IPS DF 6.9 (cell line): ENCODE measurements around the gene CTXN3.

Experiments
- DNase-seq: peaks from one replicate; pipeline ENCODE4 v3.0.0-alpha.2; 2013; ENCODE audit warnings: low read depth, low spot score
- H3K27ac ChIP-seq: one replicate; pipeline ENCODE4 v1.5.1; 2013; ENCODE audit warnings: low read length, control low read depth
- H3K27me3 ChIP-seq: 2 replicates; pipeline ENCODE4 v1.6.1; 2013; ENCODE audit warnings: mild to moderate bottlenecking, low read length; ENCODE audit not compliant: control insufficient read depth, insufficient read depth
- H3K36me3 ChIP-seq: 2 replicates; pipeline ENCODE4 v1.6.1; 2013; ENCODE audit warnings: low read length; ENCODE audit not compliant: control insufficient read depth, insufficient read depth
- H3K4me1 ChIP-seq: 2 replicates; pipeline ENCODE4 v1.6.1; 2013; ENCODE audit warnings: low read length; ENCODE audit not compliant: control insufficient read depth, insufficient read depth
- H3K4me3 ChIP-seq: 2 replicates; pipeline ENCODE4 v1.5.1; 2013; ENCODE audit warnings: mild to moderate bottlenecking, low read length
- H3K9me3 ChIP-seq: 2 replicates; pipeline ENCODE4 v1.6.1; 2013; ENCODE audit warnings: low read length, inconsistent platforms; ENCODE audit not compliant: control insufficient read depth, insufficient read depth
- WGBS: extraction: QIAGEN DNeasy Blood & Tissue Kit; methylation state at CpG from one replicate; pipeline ENCODE4 v1.1.7; 2013; ENCODE audit warnings: mixed read lengths, missing lambda C conversion rate; ENCODE audit not compliant: insufficient read length, insufficient coverage; 5-methylcytosine and 5-hydroxymethylcytosine counted together

The CTXN3 gene

DNA sequence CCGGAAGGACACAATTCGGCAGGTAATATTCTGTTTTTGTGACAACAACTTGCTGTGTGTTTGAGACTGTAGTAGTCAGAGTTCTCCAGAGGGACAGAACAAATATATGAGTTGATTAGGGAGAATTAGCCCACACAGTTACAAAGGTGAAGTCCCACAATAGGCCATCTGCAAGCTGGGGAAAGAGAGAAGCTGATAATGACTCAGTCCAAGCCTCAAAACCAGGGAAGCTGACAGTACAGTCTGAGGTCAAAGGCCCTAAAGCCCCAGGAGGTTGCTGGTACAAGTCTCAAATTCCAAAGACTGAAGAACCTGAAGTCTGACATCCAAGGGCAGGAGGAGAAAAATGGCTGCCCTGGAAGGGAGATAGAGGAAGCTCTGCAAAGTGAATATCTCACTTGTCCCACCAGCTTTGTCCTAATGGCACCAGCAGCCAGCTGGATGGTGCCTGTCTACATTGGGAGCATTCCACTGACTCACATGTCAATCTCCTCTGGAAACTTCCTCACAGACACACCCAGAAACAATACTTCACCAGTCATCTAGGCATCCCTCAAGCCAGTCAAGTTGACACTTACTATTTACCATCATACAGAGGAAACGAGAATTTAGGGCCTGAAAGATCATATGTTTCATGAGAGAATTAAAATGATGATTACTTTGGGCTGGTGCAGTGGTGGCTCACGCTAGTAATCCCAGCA lies 36.3 kb upstream of the CTXN3 start:
- WGBS = no CpG with 5 or more reads among the region's 4 CpGs
- no peak for DNase-seq
- Histone ChIP-seq H3K9me3 (no peaks in the 10 kb centered on the region), H3K4me1 (no peaks in the 10 kb centered on the region), H3K27me3 (no peaks in the 10 kb centered on the region), H3K4me3 (no peak overlapping the region), H3K27ac (no peak overlapping the region), H3K36me3 (no peaks in the 10 kb centered on the region)

DNA sequence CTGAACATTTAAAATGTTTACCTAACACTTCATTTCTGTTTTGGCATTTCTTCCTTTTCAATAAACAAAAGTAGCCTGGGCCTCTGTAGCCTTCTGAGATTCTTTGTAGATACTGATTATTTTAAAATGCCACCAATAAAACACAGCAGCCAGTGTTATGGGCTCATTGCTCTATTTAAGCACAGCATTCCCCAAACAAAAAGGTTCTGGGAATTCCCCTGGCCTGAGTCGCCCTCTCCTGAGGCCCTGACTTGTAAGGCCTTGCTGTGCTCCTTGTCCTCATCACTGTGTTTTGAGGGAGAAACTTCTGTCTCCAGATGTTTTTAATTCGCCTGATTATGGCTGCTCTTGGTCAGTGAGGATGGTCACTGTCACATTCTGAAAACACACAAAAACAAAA lies 33.0 kb upstream of the CTXN3 start:
- WGBS = no CpG with 5 or more reads among the region's 2 CpGs
- DNase-seq = no peak
- Histone ChIP-seq H3K4me1 (no peaks in the 10 kb centered on the region), H3K36me3 (no peaks in the 10 kb centered on the region), H3K4me3 (no peak overlapping the region), H3K27ac (no peak overlapping the region), H3K27me3 (no peaks in the 10 kb centered on the region), H3K9me3 (no peaks in the 10 kb centered on the region)

DNA sequence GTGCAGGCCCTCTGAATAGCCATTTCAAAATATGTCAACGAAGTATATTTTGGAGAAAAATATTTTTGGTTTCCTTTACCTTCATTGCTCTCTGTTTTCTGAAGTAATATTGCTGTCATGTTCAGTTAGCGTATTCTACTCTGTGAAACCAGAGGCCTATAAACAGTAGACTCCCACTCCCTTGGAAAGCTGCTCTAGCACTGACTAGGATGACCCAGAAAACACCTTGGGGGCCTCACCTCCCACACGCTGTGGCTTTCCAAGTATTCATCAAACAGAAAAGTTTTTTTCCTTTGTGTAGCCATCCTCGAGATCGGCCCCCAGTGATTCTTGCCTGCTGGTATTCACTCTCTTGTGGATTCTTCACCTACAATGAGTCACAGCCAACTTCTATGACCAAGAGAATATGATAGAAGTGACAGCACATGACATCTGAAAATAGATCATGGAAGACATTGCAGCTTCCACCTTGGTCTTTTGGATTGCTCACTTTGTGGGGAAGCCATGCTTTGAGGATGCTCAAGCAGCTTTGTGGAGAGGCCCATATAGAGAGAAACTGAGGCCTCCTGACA lies 28.9 kb upstream of the CTXN3 start:
- no peaks in the 10 kb centered on the region for H3K4me1 ChIP-seq
- H3K36me3 ChIP-seq = no peaks in the 10 kb centered on the region
- H3K27ac ChIP-seq = no peak overlapping the region
- no peak for DNase-seq
- no CpG with 5 or more reads among the region's 5 CpGs for WGBS
- H3K27me3 ChIP-seq = no peaks in the 10 kb centered on the region
- no peak overlapping the region for H3K4me3 ChIP-seq
- H3K9me3 ChIP-seq = no peaks in the 10 kb centered on the region

DNA sequence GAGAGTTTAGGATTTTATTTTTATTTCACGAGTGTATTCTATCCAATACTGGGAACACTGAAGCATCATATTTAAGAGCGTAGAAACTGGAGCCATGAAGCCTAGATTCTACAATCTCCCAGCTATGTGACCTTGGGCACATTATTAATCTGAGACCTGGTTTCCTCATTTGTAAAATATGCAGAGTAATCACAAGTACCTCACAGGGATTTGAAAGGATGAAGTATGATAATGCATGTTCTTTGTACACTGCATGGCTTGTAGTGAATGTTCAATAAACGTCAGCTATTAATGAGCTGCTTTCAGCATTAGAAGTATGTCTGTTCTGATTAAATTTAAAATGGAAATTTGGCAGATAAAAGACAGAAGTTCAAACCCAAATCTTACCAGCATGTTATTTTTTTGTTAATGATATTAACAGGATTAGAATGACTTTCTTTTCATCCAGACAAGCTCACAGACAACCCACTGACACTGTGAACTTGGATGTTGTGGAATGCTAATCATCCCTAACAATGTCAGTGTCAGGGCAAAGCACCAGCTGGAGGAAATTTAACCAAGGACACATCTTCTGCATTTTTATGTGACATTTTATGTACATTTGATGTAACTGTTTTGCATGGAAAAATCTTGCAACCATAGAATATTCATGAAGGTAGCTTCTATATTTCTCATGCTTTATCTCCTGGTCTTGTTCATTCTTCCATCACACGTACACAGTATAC lies 27.1 kb upstream of the CTXN3 start:
- no peak overlapping the region for H3K27ac ChIP-seq
- no peaks in the 10 kb centered on the region for H3K9me3 ChIP-seq
- H3K36me3 ChIP-seq = no peaks in the 10 kb centered on the region
- H3K27me3 ChIP-seq = no peaks in the 10 kb centered on the region
- no peak overlapping the region for H3K4me3 ChIP-seq
- no peak for DNase-seq
- WGBS = no CpG with 5 or more reads among the region's 4 CpGs
- no peaks in the 10 kb centered on the region for H3K4me1 ChIP-seq

DNA sequence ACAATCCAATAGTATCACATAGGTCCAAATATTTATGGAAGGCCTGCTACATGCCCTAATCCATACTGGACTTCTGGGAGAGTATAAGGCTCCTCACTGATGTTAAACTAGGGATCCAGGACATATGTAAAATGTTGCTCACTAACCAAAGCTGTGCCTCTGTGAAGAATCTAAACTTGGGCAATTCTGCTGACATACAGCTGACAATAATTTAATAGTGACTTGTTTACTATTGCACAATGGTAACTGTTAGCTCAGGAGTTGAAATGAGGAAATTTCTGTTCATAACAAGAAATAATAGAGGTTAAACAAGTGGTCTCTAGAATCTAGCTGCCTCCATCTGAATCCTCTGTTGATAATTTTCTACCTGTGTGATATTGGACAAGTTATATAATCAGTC lies 14.9 kb upstream of the CTXN3 start:
- DNase-seq = no peak
- Histone ChIP-seq H3K36me3 (no peaks in the 10 kb centered on the region), H3K27ac (no peak overlapping the region), H3K9me3 (no peaks in the 10 kb centered on the region), H3K4me3 (no peak overlapping the region), H3K4me1 (no peaks in the 10 kb centered on the region), H3K27me3 (no peaks in the 10 kb centered on the region)

DNA sequence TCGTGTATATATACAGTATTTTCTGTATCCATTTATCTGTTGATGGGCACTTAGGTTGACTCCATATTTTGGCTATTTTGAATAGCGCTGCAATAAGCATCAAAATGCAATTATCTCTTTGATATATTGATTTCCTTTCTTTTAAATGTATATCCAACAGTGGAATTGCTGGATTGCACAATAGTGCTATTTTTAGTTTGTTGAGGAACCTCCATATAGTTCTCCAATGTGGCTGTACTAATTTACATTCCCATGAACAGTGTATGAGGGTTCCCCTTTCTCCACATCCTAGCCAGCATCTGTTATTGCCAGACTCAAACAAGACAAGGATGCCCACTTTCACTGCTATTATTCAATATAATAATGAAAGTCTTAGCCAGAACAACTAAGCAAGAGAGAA lies 9.1 kb upstream of the CTXN3 start:
- Histone ChIP-seq H3K27me3 (no peaks in the 10 kb centered on the region), H3K27ac (no peak overlapping the region), H3K9me3 (no peaks in the 10 kb centered on the region), H3K4me3 (no peak overlapping the region), H3K36me3 (no peaks in the 10 kb centered on the region), H3K4me1 (no peaks in the 10 kb centered on the region)
- WGBS = no CpG with 5 or more reads among the region's 2 CpGs
- no peak for DNase-seq

DNA sequence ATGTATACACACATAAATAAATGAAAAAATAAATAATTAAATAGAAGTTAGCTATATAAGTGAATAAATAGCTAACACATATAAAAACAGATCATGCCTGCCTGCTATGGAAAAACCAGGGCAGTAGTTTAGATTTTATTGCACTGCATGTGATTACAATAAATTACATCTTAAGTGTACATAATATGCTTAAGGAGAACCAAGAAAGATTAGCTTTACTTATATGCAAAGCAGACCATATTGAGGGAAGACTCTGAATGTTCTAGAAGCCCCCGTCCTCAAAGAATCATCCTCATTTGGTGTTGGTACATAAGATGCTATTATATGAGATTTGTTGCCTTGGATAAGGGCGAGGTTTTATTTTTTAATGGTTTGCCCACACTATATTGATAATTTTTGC lies 5.9 kb upstream of the CTXN3 start:
- no peaks in the 10 kb centered on the region for H3K4me1 ChIP-seq
- no peak overlapping the region for H3K27ac ChIP-seq
- DNase-seq = no peak
- no peaks in the 10 kb centered on the region for H3K36me3 ChIP-seq
- no peak overlapping the region for H3K4me3 ChIP-seq
- no peaks in the 10 kb centered on the region for H3K9me3 ChIP-seq
- no peaks in the 10 kb centered on the region for H3K27me3 ChIP-seq
- WGBS = no CpG with 5 or more reads among the region's 2 CpGs

DNA sequence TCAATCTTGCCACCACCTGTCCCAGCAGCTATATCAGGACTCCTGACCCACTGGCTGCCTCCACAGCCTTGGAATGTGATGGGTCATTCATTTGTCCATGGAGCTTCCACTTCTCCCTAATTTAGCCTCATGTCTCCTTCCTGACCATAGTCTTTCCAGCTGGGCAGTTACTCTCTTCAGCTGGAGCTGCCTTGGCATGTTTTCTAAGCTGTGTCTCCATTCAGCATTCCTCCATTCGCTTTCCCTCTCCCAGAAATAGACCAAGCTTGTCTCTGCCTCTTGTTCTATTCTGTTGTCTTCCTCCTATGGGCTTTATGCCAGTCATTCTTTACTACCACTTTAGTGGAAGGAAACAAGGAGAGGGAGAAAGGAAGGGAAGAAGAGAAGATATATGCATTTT lies 5.3 kb upstream of the CTXN3 start:
- H3K9me3 ChIP-seq = no peaks in the 10 kb centered on the region
- no peaks in the 10 kb centered on the region for H3K27me3 ChIP-seq
- H3K4me1 ChIP-seq = no peaks in the 10 kb centered on the region
- no CpG with 5 or more reads among the region's 1 CpG for WGBS
- DNase-seq = no peak
- H3K36me3 ChIP-seq = no peaks in the 10 kb centered on the region
- H3K4me3 ChIP-seq = no peak overlapping the region
- H3K27ac ChIP-seq = no peak overlapping the region

DNA sequence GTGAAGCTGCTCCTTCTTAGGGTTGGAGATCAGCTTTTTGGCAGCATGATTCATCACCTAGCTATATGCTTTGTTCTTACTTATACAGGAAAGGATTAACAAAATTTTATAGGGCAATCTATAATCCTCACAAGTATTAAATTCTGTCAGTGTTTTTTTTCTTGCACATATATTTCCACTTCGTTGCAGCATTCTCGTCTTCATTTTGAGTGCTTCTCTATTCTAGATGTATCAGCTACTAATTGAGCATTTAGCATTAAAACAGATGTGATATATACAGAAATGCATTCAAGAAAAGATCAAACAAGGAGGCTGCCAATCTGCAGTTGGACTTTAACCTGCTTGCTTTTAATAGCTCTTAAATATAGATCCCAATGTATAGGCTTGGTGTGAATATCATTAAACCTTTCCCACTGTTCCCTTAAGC lies 3.6 kb upstream of the CTXN3 start:
- no CpG with 5 or more reads among the region's 2 CpGs for WGBS
- no peaks in the 10 kb centered on the region for H3K9me3 ChIP-seq
- H3K4me1 ChIP-seq = peaks cover 3% of the 10 kb centered on the region; the same call in 1 of the 2 replicates
- no peak for DNase-seq
- H3K27ac ChIP-seq = no peak overlapping the region
- H3K27me3 ChIP-seq = no peaks in the 10 kb centered on the region
- no peaks in the 10 kb centered on the region for H3K36me3 ChIP-seq
- no peak overlapping the region for H3K4me3 ChIP-seq

DNA sequence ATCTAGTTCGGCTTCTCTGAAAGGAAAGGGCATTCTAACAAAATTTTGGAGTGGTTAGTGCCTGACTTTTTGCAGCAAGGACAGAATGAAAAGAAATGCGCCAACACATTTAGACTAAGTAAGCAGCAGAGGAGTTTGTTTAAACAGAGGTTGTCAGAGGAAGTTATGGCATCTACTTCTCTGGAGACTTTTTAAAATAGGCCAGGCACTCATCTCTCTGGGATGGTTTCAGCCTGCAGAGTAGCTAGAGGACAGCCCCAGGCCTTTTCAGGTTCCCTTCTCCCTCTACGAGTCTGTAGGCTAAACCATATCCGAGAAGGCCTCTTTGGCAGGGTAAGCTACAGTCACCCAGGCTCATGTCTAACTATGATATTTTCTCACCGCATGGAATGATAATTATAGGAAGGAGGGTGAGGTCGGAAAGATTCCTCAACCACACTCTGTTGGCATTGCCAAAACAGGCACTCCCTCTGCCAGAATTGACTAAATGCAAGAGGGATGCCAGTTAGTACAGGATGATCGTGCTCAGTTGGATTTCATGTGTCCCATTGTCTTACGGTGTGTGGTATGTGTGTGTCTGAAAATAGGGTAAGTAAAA lies 1.4 kb upstream of the CTXN3 start:
- WGBS = no CpG with 5 or more reads among the region's 8 CpGs
- Histone ChIP-seq H3K4me3 (no peak overlapping the region), H3K27me3 (no peaks in the 10 kb centered on the region), H3K9me3 (no peaks in the 10 kb centered on the region), H3K27ac (no peak overlapping the region), H3K4me1 (peaks cover 3% of the 10 kb centered on the region; the same call in 1 of the 2 replicates), H3K36me3 (no peaks in the 10 kb centered on the region)
- DNase-seq = no peak
